ENCODE data around the gene FGA.
"Not testable (repeated sequence)": the region's sequence is repeated elsewhere in the genome, so short reads cannot be mapped to it uniquely, and the experiment has no call there.

FGA gene

GRCh38 chr4:154608361-154609252 lies 18.1 kb upstream of the FGA start:
- no peak for DNase-seq (ENCODE audit: low read depth in 1 of 2, low spot score in 1 of 2)

GRCh38 chr4:154606728-154607723 lies 16.5 kb upstream of the FGA start:
- no peak for DNase-seq (ENCODE audit: low read depth in 1 of 2, low spot score in 1 of 2)

- no peak for DNase-seq (ENCODE audit: low read depth in 1 of 2, low spot score in 1 of 2)
These were observed 14.2 kb upstream of the FGA start for GRCh38 chr4:154604696-154605200.

GRCh38 chr4:154603033-154603943 lies 12.7 kb upstream of the FGA start:
- no peak for DNase-seq (ENCODE audit: low read depth in 1 of 2, low spot score in 1 of 2)

GRCh38 chr4:154602404-154603020 lies 12.0 kb upstream of the FGA start:
- no peak for DNase-seq (ENCODE audit: low read depth in 1 of 2, low spot score in 1 of 2)

GRCh38 chr4:154597798-154598774 lies 7.5 kb upstream of the FGA start:
- no peak for DNase-seq (ENCODE audit: low read depth in 1 of 2, low spot score in 1 of 2)

- not testable (repeated sequence) for DNase-seq (ENCODE audit: low read depth in 1 of 2, low spot score in 1 of 2)
These were observed 6.7 kb upstream of the FGA start for GRCh38 chr4:154597281-154597680.

GRCh38 chr4:154595807-154596206 lies 5.3 kb upstream of the FGA start:
- no peak for DNase-seq (ENCODE audit: low read depth in 1 of 2, low spot score in 1 of 2)

GRCh38 chr4:154594343-154594742 lies 3.8 kb upstream of the FGA start:
- DNase-seq (ENCODE audit: low read depth in 1 of 2, low spot score in 1 of 2): not testable (repeated sequence)

- DNase-seq (ENCODE audit: low read depth in 1 of 2, low spot score in 1 of 2): no peak
These were observed 3.3 kb upstream of the FGA start for GRCh38 chr4:154593868-154594267.

- no peak for DNase-seq (ENCODE audit: low read depth in 1 of 2, low spot score in 1 of 2)
These were observed 1.3 kb upstream of the FGA start for GRCh38 chr4:154591890-154592289.

GRCh38 chr4:154589296-154590197 lies 995 bp downstream of the FGA start:
- DNase-seq (ENCODE audit: low read depth in 1 of 2, low spot score in 1 of 2): no peak

- DNase-seq (ENCODE audit: low read depth in 1 of 2, low spot score in 1 of 2): no peak
These were observed 2.3 kb downstream of the FGA start for GRCh38 chr4:154588198-154588597.

- DNase-seq (ENCODE audit: low read depth in 1 of 2, low spot score in 1 of 2): no peak
These were observed 4.1 kb downstream of the FGA start for GRCh38 chr4:154586296-154587033.

GRCh38 chr4:154585369-154586018 lies 5.0 kb downstream of the FGA start:
- no peak for DNase-seq (ENCODE audit: low read depth in 1 of 2, low spot score in 1 of 2)

GRCh38 chr4:154584259-154584658 lies 6.3 kb downstream of the FGA start:
- no peak for DNase-seq (ENCODE audit: low read depth in 1 of 2, low spot score in 1 of 2)

GRCh38 chr4:154583677-154584076 lies 6.9 kb downstream of the FGA start:
- DNase-seq (ENCODE audit: low read depth in 1 of 2, low spot score in 1 of 2): no peak
